ENCODE results near the gene ANKRD63. TPM values are rescaled to one million over a fixed set of nuclear protein-coding genes. Genes with fewer than 3 reads are reported as not detected.

Gene ANKRD63
- polyA plus RNA-seq, 1 experiment, result not detected

- ChIA-PET POLR2A (no interaction called here), CTCF (interaction anchor here (3.4 kb wide), 1 partner anchor 32 kb away, joined by 14 read pairs; no protein-coding TSS in a partner anchor)
- Histone ChIP-seq H3K4me3 (ENCODE audit: low read depth, low read length) (no peak overlapping the region), H3K27ac (ENCODE audit: low read depth, low read length) (no peak overlapping the region), H3K9me3 (ENCODE audit: control insufficient read depth, insufficient read depth, low read length) (no peaks in the 10 kb centered on the region), H3K27me3 (ENCODE audit: control insufficient read depth, insufficient read depth, low read length) (peaks cover 30% of the 10 kb centered on the region)
- TF ChIP-seq, protein P1, sequence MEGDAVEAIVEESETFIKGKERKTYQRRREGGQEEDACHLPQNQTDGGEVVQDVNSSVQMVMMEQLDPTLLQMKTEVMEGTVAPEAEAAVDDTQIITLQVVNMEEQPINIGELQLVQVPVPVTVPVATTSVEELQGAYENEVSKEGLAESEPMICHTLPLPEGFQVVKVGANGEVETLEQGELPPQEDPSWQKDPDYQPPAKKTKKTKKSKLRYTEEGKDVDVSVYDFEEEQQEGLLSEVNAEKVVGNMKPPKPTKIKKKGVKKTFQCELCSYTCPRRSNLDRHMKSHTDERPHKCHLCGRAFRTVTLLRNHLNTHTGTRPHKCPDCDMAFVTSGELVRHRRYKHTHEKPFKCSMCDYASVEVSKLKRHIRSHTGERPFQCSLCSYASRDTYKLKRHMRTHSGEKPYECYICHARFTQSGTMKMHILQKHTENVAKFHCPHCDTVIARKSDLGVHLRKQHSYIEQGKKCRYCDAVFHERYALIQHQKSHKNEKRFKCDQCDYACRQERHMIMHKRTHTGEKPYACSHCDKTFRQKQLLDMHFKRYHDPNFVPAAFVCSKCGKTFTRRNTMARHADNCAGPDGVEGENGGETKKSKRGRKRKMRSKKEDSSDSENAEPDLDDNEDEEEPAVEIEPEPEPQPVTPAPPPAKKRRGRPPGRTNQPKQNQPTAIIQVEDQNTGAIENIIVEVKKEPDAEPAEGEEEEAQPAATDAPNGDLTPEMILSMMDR (IDR thresholded peaks at IDR 0.05; ENCODE audit: low read depth, low read length), result no peak
- DNase-seq (ENCODE audit: low read depth, low spot score), result no peak
These were observed 39.6 kb downstream of the ANKRD63 start for GRCh38 chr15:40243126-40243810.

GRCh38 chr15:40242601-40243000 is 40.3 kb downstream of the ANKRD63 start:
- CTCF ChIA-PET, result no interaction called here
- Histone ChIP-seq H3K9me3 (ENCODE audit: control insufficient read depth, insufficient read depth, low read length) (no peaks in the 10 kb centered on the region), H3K27me3 (ENCODE audit: control insufficient read depth, insufficient read depth, low read length) (peaks cover 25% of the 10 kb centered on the region), H3K27ac (ENCODE audit: low read depth, low read length) (no peak overlapping the region), H3K4me3 (ENCODE audit: low read depth, low read length) (no peak overlapping the region)
- POLR2A ChIA-PET, result no interaction called here
- DNase-seq (ENCODE audit: low read depth, low spot score), result no peak
- TF ChIP-seq, protein P1 (IDR thresholded peaks at IDR 0.05; ENCODE audit: low read depth, low read length), result no peak

DNA sequence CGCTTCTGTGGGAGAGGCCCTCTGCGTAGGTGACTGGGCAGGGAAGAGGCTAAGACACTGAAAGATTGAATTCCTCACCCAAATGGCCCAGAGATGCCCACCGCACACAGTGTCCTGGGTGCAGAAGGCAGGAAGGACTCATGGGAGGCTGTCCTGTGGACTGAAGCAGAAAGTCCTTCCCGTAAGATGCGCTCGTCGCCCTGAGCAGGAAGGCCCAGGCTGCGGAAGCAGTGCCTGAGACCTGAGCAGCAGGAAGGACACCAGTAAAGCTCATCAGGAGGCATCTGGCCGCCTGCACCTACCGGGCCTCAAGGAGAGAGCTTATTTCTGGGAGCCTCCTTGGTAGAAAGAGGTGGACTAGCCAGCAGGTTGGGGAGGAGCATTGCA is 40.7 kb downstream of the ANKRD63 start:
- TF ChIP-seq, protein P1 (IDR thresholded peaks at IDR 0.05; ENCODE audit: low read depth, low read length), result no peak
- POLR2A ChIA-PET, result no interaction called here
- CTCF ChIA-PET, result interaction anchor here (1.8 kb wide), 1 partner anchor 33 kb away, joined by 6 read pairs; no protein-coding TSS in a partner anchor
- Histone ChIP-seq H3K9me3 (ENCODE audit: control insufficient read depth, insufficient read depth, low read length) (no peaks in the 10 kb centered on the region), H3K4me3 (ENCODE audit: low read depth, low read length) (no peak overlapping the region), H3K27me3 (ENCODE audit: control insufficient read depth, insufficient read depth, low read length) (peaks cover 21% of the 10 kb centered on the region), H3K27ac (ENCODE audit: low read depth, low read length) (no peak overlapping the region)
- no peak for DNase-seq (ENCODE audit: low read depth, low spot score)

- ChIA-PET CTCF (interaction anchor here (1.8 kb wide), 1 partner anchor 33 kb away, joined by 6 read pairs; no protein-coding TSS in a partner anchor), POLR2A (no interaction called here)
- Histone ChIP-seq H3K27ac (ENCODE audit: low read depth, low read length) (no peak overlapping the region), H3K27me3 (ENCODE audit: control insufficient read depth, insufficient read depth, low read length) (peaks cover 16% of the 10 kb centered on the region), H3K4me3 (ENCODE audit: low read depth, low read length) (no peak overlapping the region), H3K9me3 (ENCODE audit: control insufficient read depth, insufficient read depth, low read length) (no peaks in the 10 kb centered on the region)
- TF ChIP-seq, protein P1 (IDR thresholded peaks at IDR 0.05; ENCODE audit: low read depth, low read length), result no peak
- DNase-seq (ENCODE audit: low read depth, low spot score), result no peak
These were observed 41.3 kb downstream of the ANKRD63 start for GRCh38 chr15:40241269-40242212.

Measured in AG04450 (cell line).